ENCODE data around the gene WNT10A.

- TF ChIP-seq, protein P1, sequence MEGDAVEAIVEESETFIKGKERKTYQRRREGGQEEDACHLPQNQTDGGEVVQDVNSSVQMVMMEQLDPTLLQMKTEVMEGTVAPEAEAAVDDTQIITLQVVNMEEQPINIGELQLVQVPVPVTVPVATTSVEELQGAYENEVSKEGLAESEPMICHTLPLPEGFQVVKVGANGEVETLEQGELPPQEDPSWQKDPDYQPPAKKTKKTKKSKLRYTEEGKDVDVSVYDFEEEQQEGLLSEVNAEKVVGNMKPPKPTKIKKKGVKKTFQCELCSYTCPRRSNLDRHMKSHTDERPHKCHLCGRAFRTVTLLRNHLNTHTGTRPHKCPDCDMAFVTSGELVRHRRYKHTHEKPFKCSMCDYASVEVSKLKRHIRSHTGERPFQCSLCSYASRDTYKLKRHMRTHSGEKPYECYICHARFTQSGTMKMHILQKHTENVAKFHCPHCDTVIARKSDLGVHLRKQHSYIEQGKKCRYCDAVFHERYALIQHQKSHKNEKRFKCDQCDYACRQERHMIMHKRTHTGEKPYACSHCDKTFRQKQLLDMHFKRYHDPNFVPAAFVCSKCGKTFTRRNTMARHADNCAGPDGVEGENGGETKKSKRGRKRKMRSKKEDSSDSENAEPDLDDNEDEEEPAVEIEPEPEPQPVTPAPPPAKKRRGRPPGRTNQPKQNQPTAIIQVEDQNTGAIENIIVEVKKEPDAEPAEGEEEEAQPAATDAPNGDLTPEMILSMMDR (IDR thresholded peaks at IDR 0.05), result no peak
- TF ChIP-seq EP300 (IDR thresholded peaks at IDR 0.05; ENCODE audit: borderline replicate concordance in 1 of 2, low read depth in 1 of 2, low read length in 1 of 2) (no peak), FOXM1 (IDR thresholded peaks at IDR 0.05; ENCODE audit: low read depth) (no peak), USF1 (IDR thresholded peaks at IDR 0.05; ENCODE audit: borderline replicate concordance, low read depth) (no peak)
These were observed 5.6 kb downstream of the WNT10A start for GRCh38 chr2:218885981-218886947.

Data from SK-N-SH (cell line).